Umbilical cord (tissue), 2 donors: Measurements from ENCODE around the gene TTC13. TPM values are rescaled to one million over a fixed set of nuclear protein-coding genes. Genes with fewer than 3 reads are reported as not detected.

ENCODE experiments used
- DNase-seq: peaks from one replicate; pipeline ENCODE4 v3.0.0-alpha.2; 2015; ENCODE audit warnings: low spot score
- total RNA-seq: library from RNA; depleted of rRNA; stranded (reverse); fragments of >200 nt; gene quantifications from one replicate; pipeline ENCODE4 v1.2.3, GENCODE V29; 2014; ENCODE audit warnings: low replicate concordance; ENCODE audit not compliant: insufficient read depth

The TTC13 gene
- total RNA-seq, 1 donor from 2014 or later = 4.8 TPM

GRCh38 chr1:230948301-230948700 lies 30.4 kb downstream of the TTC13 start:
- no peak for DNase-seq

- no peak for DNase-seq
Measured at GRCh38 chr1:230943048-230943593, 35.5 kb downstream of the TTC13 start.

GRCh38 chr1:230940848-230941247 lies 37.8 kb downstream of the TTC13 start:
- peak; percentile 69 for DNase-seq

- DNase-seq = no peak
Measured at GRCh38 chr1:230939806-230940489, 38.7 kb downstream of the TTC13 start.

- no peak for DNase-seq
Measured at GRCh38 chr1:230938924-230939368, 39.7 kb downstream of the TTC13 start.

GRCh38 chr1:230937371-230937770 lies 41.3 kb downstream of the TTC13 start:
- peak; percentile 46 for DNase-seq

- DNase-seq = no peak
Measured at GRCh38 chr1:230936475-230936874, 42.2 kb downstream of the TTC13 start.

GRCh38 chr1:230935852-230936251 lies 42.8 kb downstream of the TTC13 start:
- DNase-seq = no peak

GRCh38 chr1:230930986-230931385 lies 47.7 kb downstream of the TTC13 start:
- no peak for DNase-seq

- DNase-seq = no peak
Measured at GRCh38 chr1:230926182-230926581, 52.5 kb downstream of the TTC13 start.

- no peak for DNase-seq
Measured at GRCh38 chr1:230925608-230926007, 53.1 kb downstream of the TTC13 start.

- DNase-seq = no peak
Measured at GRCh38 chr1:230923176-230923575, 55.5 kb downstream of the TTC13 start.

GRCh38 chr1:230922620-230923019 lies 56.0 kb downstream of the TTC13 start:
- DNase-seq = no peak

- no peak for DNase-seq
Measured at GRCh38 chr1:230919207-230919606, 59.5 kb downstream of the TTC13 start.

GRCh38 chr1:230917284-230918135 lies 61.2 kb downstream of the TTC13 start:
- peak; percentile 61 for DNase-seq

- no peak for DNase-seq
Measured at GRCh38 chr1:230916587-230917283, 61.9 kb downstream of the TTC13 start.

- no peak for DNase-seq
Measured at GRCh38 chr1:230915078-230915477, 63.6 kb downstream of the TTC13 start.

- DNase-seq = no peak
Measured at GRCh38 chr1:230913496-230913895, 65.2 kb downstream of the TTC13 start.

GRCh38 chr1:230910755-230911117 lies 67.9 kb downstream of the TTC13 start:
- peak; percentile 41 for DNase-seq

GRCh38 chr1:230909974-230910754 lies 68.5 kb downstream of the TTC13 start:
- no peak for DNase-seq
